Liver (tissue), 3 donors: ENCODE results near the gene MITD1.

ENCODE experiments used
- GABPA ChIP-seq, 2 donors: IDR thresholded peaks in 1 of 2; conservative IDR thresholded peaks in 1 of 2; 2 replicates each; pipeline ENCODE4 v1.6.1; 2016; ENCODE audit warnings: antibody characterized with exemption in 2 of 2, mild to moderate bottlenecking in 1 of 2, moderate library complexity in 1 of 2
- SP1 ChIP-seq: IDR thresholded peaks from 2 replicates; pipeline ENCODE4 v1.6.1; 2018; ENCODE audit warnings: antibody characterized with exemption, mild to moderate bottlenecking
- TAF1 ChIP-seq: conservative IDR thresholded peaks from 2 replicates; pipeline ENCODE4 v1.6.1; 2016; ENCODE audit warnings: antibody characterized with exemption, mild to moderate bottlenecking
- TF ChIP-seq, protein P1 (sequence below): fragments of 150-350 bp; IDR thresholded peaks from 2 replicates; pipeline ENCODE4 v1.5.1; 2017; ENCODE audit warnings: improper control_type of control experiment, low read depth, low read length; ENCODE audit not compliant: missing input control
- TF ChIP-seq, protein P2 (sequence below): IDR thresholded peaks from 2 replicates; pipeline ENCODE4 v1.6.1; 2016; ENCODE audit warnings: antibody characterized with exemption
- TF ChIP-seq, protein P3 (sequence below): IDR thresholded peaks from 2 replicates; pipeline ENCODE4 v1.6.1; 2016; ENCODE audit warnings: antibody characterized with exemption, mild to moderate bottlenecking
- donor health status: healthy.
- donor health status: healthy.

DNA sequence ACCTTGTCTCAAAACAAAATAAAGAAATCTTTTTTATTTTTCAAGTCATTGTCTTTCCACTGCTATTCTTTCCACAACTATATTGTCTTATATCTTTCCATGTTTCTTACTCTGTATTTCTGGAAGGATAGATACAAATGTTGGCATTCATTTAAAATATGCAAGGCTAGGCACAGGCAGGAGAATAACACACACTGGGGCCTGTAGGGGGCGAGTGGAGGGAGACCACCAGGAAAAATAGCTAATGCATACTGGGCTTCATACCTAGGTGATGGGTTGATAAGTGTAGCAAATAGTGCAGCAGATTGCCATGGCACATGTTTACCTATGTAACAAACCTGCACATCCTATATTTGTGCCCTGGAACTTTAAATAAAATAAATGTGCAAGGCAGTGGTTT, 9.7 kb upstream of the MITD1 start:
- TF ChIP-seq TAF1, result no peak
- TF ChIP-seq, protein P1, sequence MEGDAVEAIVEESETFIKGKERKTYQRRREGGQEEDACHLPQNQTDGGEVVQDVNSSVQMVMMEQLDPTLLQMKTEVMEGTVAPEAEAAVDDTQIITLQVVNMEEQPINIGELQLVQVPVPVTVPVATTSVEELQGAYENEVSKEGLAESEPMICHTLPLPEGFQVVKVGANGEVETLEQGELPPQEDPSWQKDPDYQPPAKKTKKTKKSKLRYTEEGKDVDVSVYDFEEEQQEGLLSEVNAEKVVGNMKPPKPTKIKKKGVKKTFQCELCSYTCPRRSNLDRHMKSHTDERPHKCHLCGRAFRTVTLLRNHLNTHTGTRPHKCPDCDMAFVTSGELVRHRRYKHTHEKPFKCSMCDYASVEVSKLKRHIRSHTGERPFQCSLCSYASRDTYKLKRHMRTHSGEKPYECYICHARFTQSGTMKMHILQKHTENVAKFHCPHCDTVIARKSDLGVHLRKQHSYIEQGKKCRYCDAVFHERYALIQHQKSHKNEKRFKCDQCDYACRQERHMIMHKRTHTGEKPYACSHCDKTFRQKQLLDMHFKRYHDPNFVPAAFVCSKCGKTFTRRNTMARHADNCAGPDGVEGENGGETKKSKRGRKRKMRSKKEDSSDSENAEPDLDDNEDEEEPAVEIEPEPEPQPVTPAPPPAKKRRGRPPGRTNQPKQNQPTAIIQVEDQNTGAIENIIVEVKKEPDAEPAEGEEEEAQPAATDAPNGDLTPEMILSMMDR, result no peak
- no peak for TF ChIP-seq SP1
- TF ChIP-seq, protein P2, sequence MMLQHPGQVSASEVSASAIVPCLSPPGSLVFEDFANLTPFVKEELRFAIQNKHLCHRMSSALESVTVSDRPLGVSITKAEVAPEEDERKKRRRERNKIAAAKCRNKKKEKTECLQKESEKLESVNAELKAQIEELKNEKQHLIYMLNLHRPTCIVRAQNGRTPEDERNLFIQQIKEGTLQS, result no peak
- TF ChIP-seq GABPA (IDR thresholded peaks at IDR 0.05 in 1 of 2, conservative IDR thresholded peaks at IDR 0.05 in 1 of 2), result no peak
- TF ChIP-seq, protein P3, sequence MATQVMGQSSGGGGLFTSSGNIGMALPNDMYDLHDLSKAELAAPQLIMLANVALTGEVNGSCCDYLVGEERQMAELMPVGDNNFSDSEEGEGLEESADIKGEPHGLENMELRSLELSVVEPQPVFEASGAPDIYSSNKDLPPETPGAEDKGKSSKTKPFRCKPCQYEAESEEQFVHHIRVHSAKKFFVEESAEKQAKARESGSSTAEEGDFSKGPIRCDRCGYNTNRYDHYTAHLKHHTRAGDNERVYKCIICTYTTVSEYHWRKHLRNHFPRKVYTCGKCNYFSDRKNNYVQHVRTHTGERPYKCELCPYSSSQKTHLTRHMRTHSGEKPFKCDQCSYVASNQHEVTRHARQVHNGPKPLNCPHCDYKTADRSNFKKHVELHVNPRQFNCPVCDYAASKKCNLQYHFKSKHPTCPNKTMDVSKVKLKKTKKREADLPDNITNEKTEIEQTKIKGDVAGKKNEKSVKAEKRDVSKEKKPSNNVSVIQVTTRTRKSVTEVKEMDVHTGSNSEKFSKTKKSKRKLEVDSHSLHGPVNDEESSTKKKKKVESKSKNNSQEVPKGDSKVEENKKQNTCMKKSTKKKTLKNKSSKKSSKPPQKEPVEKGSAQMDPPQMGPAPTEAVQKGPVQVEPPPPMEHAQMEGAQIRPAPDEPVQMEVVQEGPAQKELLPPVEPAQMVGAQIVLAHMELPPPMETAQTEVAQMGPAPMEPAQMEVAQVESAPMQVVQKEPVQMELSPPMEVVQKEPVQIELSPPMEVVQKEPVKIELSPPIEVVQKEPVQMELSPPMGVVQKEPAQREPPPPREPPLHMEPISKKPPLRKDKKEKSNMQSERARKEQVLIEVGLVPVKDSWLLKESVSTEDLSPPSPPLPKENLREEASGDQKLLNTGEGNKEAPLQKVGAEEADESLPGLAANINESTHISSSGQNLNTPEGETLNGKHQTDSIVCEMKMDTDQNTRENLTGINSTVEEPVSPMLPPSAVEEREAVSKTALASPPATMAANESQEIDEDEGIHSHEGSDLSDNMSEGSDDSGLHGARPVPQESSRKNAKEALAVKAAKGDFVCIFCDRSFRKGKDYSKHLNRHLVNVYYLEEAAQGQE, result no peak
